H9 (cell line): ENCODE results near the gene CEP44. TPM values are rescaled to one million over a fixed set of nuclear protein-coding genes. Genes with fewer than 3 reads are reported as not detected.
A peak's percentile ranks its signal among the peaks of the same experiment; 100 is the strongest.

ENCODE experiments used
- DNase-seq: peaks from one replicate; pipeline ENCODE4 v3.0.0-alpha.2; 2017
- H2AFZ ChIP-seq: one replicate; pipeline ENCODE4 v1.6.1; 2013; ENCODE audit warnings: mild to moderate bottlenecking, low read length, control low read depth, moderate library complexity
- H2AK5ac ChIP-seq: 2 replicates; pipeline ENCODE4 v1.6.1; 2013; ENCODE audit warnings: low read length, control low read depth, mixed read lengths; ENCODE audit not compliant: insufficient read length
- H2BK120ac ChIP-seq: one replicate; pipeline ENCODE4 v1.6.1; 2013; ENCODE audit warnings: low read depth, mild to moderate bottlenecking, low read length, control low read depth, inconsistent platforms; ENCODE audit not compliant: poor library complexity, severe bottlenecking
- H2BK12ac ChIP-seq: 2 replicates; pipeline ENCODE4 v1.6.1; 2013; ENCODE audit warnings: low read length, control low read depth, mixed read lengths, low read depth; ENCODE audit not compliant: insufficient read length
- H2BK15ac ChIP-seq: 2 replicates; pipeline ENCODE4 v1.6.1; 2013; ENCODE audit warnings: low read depth, low read length, control low read depth
- H2BK20ac ChIP-seq: one replicate; pipeline ENCODE4 v1.6.1; 2013; ENCODE audit warnings: low read depth, mild to moderate bottlenecking, low read length, control low read depth, inconsistent platforms; ENCODE audit not compliant: poor library complexity, severe bottlenecking
- H2BK5ac ChIP-seq: 2 replicates; pipeline ENCODE4 v1.6.1; 2013; ENCODE audit warnings: low read length, control low read depth, mixed read lengths; ENCODE audit not compliant: insufficient read length
- H3K14ac ChIP-seq: 2 replicates; pipeline ENCODE4 v1.6.1; 2013; ENCODE audit warnings: low read length, control low read depth; ENCODE audit not compliant: insufficient read depth
- H3K18ac ChIP-seq: 2 replicates; pipeline ENCODE4 v1.6.1; 2013; ENCODE audit warnings: low read depth, mild to moderate bottlenecking, mixed read lengths, low read length, control low read depth; ENCODE audit not compliant: insufficient read length
- H3K23ac ChIP-seq: 2 replicates; pipeline ENCODE4 v1.6.1; 2013; ENCODE audit warnings: low read length, control low read depth, mixed read lengths, low read depth; ENCODE audit not compliant: insufficient read length
- H3K23me2 ChIP-seq: 2 replicates; pipeline ENCODE4 v1.6.1; 2013; ENCODE audit warnings: low read depth, mild to moderate bottlenecking, mixed read lengths, low read length, control low read depth; ENCODE audit not compliant: insufficient read length, poor library complexity, severe bottlenecking
- H3K27ac ChIP-seq: 2 replicates; pipeline ENCODE4 v1.5.1; 2013; ENCODE audit warnings: low read length, control low read depth, mixed read lengths, low read depth; ENCODE audit not compliant: insufficient read length
- H3K27me3 ChIP-seq: 2 replicates; pipeline ENCODE4 v1.6.1; 2013; ENCODE audit warnings: low read length, control low read depth, inconsistent platforms; ENCODE audit not compliant: insufficient read depth
- H3K4ac ChIP-seq: 2 replicates; pipeline ENCODE4 v1.6.1; 2013; ENCODE audit warnings: low read depth, mild to moderate bottlenecking, control low read depth, inconsistent platforms, low read length, moderate library complexity
- H3K4me1 ChIP-seq: 2 replicates; pipeline ENCODE4 v1.6.1; 2013; ENCODE audit warnings: low read length, control low read depth, inconsistent platforms; ENCODE audit not compliant: insufficient read depth
- H3K4me2 ChIP-seq: 2 replicates; pipeline ENCODE4 v1.6.1; 2013; ENCODE audit warnings: low read length, control low read depth, mixed read lengths; ENCODE audit not compliant: insufficient read length, insufficient read depth
- H3K56ac ChIP-seq: 2 replicates; pipeline ENCODE4 v1.6.1; 2013; ENCODE audit warnings: low read depth, mild to moderate bottlenecking, mixed read lengths, low read length, control low read depth; ENCODE audit not compliant: insufficient read length
- H3K79me1 ChIP-seq: 2 replicates; pipeline ENCODE4 v1.6.1; 2013; ENCODE audit warnings: low read depth, mild to moderate bottlenecking, moderate library complexity, low read length, control low read depth, inconsistent platforms; ENCODE audit not compliant: insufficient read depth, poor library complexity, severe bottlenecking
- H3K79me2 ChIP-seq: 2 replicates; pipeline ENCODE4 v1.6.1; 2013; ENCODE audit warnings: low read length, control low read depth, inconsistent platforms; ENCODE audit not compliant: insufficient read depth
- H3K9ac ChIP-seq: 2 replicates; pipeline ENCODE4 v1.6.1; 2013; ENCODE audit warnings: low read length, control low read depth, mixed read lengths; ENCODE audit not compliant: insufficient read length; ENCODE audit errors: extremely low read depth
- H3K9me3 ChIP-seq: one replicate; pipeline ENCODE4 v1.6.1; 2013; ENCODE audit warnings: low read depth, low read length, inconsistent platforms; ENCODE audit not compliant: control insufficient read depth
- H3T11ph ChIP-seq: one replicate; pipeline ENCODE4 v1.6.1; 2013; ENCODE audit warnings: mild to moderate bottlenecking, low read length, control low read depth, inconsistent platforms
- H4K20me1 ChIP-seq: one replicate; pipeline ENCODE4 v1.6.1; 2013; ENCODE audit not compliant: control insufficient read depth, insufficient read length, insufficient read depth
- H4K5ac ChIP-seq: 2 replicates; pipeline ENCODE4 v1.6.1; 2013; ENCODE audit warnings: low read depth, mild to moderate bottlenecking, mixed read lengths, low read length, control low read depth; ENCODE audit not compliant: insufficient read length
- H4K8ac ChIP-seq: replicated peaks from 2 replicates; pipeline ENCODE4 v1.6.1; 2013; ENCODE audit warnings: low read length, control low read depth, mixed read lengths, low read depth; ENCODE audit not compliant: insufficient read length
- H4K91ac ChIP-seq: 2 replicates; pipeline ENCODE4 v1.6.1; 2013; ENCODE audit warnings: low read depth, mild to moderate bottlenecking, moderate library complexity, mixed read lengths, low read length, control low read depth; ENCODE audit not compliant: insufficient read length
- H3K27ac Mint-ChIP-seq, 3 experiments: 2 replicates in 2 of 3; 3 replicates in 1 of 3; pipeline ENCODE4 v1.8.0; 2020 to 2021; ENCODE audit warnings: mixed read lengths in 3 of 3, mild to moderate bottlenecking in 1 of 3, moderate library complexity in 1 of 3
- H3K27me3 Mint-ChIP-seq: 2 replicates; pipeline ENCODE4 v1.8.0; 2021; ENCODE audit warnings: low read depth, mild to moderate bottlenecking, moderate library complexity, mixed read lengths
- H3K36me3 Mint-ChIP-seq, 3 experiments: 2 replicates in 2 of 3; 3 replicates in 1 of 3; pipeline ENCODE4 v1.8.0; 2020 to 2021; ENCODE audit warnings: low read depth in 3 of 3, mixed read lengths in 3 of 3; ENCODE audit not compliant: insufficient read depth in 1 of 3
- H3K4me1 Mint-ChIP-seq, 2 experiments: 2 replicates each; pipeline ENCODE4 v1.8.0; 2020; ENCODE audit warnings: mixed read lengths in 2 of 2
- H3K4me3 Mint-ChIP-seq, 2 experiments: 2 replicates in 1 of 2; 3 replicates in 1 of 2; pipeline ENCODE4 v1.8.0; 2020 to 2021; ENCODE audit warnings: mild to moderate bottlenecking in 2 of 2, mixed read lengths in 2 of 2, moderate library complexity in 1 of 2
- H3K9me3 Mint-ChIP-seq, 2 experiments: 2 replicates in 1 of 2; 3 replicates in 1 of 2; pipeline ENCODE4 v1.8.0; 2020; ENCODE audit warnings: mild to moderate bottlenecking in 2 of 2, mixed read lengths in 2 of 2, moderate library complexity in 1 of 2
- WGBS: extraction: QIAGEN DNeasy Blood & Tissue Kit; methylation state at CpG from one replicate; pipeline ENCODE4 v1.1.7; 2013; ENCODE audit warnings: missing lambda C conversion rate, low lambda C conversion rate, mixed read lengths; ENCODE audit not compliant: insufficient read length; ENCODE audit errors: extremely low coverage; 5-methylcytosine and 5-hydroxymethylcytosine counted together
- total RNA-seq: library from RNA; stranded (reverse); gene quantifications from 2 replicates; pipeline ENCODE4 v1.2.1, GENCODE V29; 2021
- TF ChIP-seq, protein P1 (sequence below): fragments of 200-600 bp; sonication (generic); conservative IDR thresholded peaks from 3 replicates; pipeline ENCODE4 v1.8.0; 2021; ENCODE audit warnings: antibody characterized with exemption, mild to moderate bottlenecking

CEP44 gene
- total RNA-seq, 1 experiment from 2014 or later, result 16.5 TPM

DNA sequence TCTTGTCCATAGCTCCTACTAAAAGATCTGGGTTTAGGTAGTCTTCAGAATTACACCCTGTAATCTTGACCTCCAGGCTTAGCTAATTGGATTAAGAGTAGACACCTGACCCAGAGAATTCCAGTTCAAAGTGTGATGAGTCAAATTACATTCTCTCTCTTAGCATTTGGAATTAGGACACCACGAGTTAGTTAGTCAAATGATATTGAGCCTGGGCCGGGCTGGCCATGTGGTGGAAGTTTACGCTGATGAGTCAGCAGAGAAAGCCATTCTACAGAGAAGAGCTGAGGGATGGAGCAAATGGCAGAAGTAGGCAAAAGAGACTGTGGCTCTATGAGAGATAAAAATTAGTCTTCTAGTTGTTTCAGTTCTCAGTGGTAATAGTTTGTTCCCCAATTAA is 31.1 kb downstream of the CEP44 start:
- H2BK20ac ChIP-seq, result no peak overlapping the region
- H2BK120ac ChIP-seq, result no peak overlapping the region
- peaks cover 6 to 8% of the 10 kb centered on the region in 2 experiments for H3K4me1 Mint-ChIP-seq
- no peak overlapping the region for H3K27ac ChIP-seq
- no peaks in the 10 kb centered on the region for H3K79me1 ChIP-seq
- H3K4ac ChIP-seq, result no peak overlapping the region
- H3K9ac ChIP-seq, result no peak overlapping the region
- no peak overlapping the region for H4K8ac ChIP-seq
- no peak overlapping the region for H3K14ac ChIP-seq
- no peak overlapping the region for H3K4me2 ChIP-seq
- no peaks in the 10 kb centered on the region for H3K79me2 ChIP-seq
- H3T11ph ChIP-seq, result no peak overlapping the region
- no peak overlapping the region for H2BK12ac ChIP-seq
- H3K9me3 Mint-ChIP-seq, result no peaks in the 10 kb centered on the region
- WGBS, result no CpG with 5 or more reads among the region's 3 CpGs
- H4K91ac ChIP-seq, result no peak overlapping the region
- peak; percentile 44 for DNase-seq
- no peak overlapping the region for H2AFZ ChIP-seq
- H2BK5ac ChIP-seq, result no peak overlapping the region
- H3K36me3 Mint-ChIP-seq, result peaks cover 0 to 7% (median 6%) of the 10 kb centered on the region in 3 experiments; a peak in 3 of 7 replicates
- H4K20me1 ChIP-seq, result no peaks in the 10 kb centered on the region
- H3K9me3 ChIP-seq, result no peaks in the 10 kb centered on the region
- no peak overlapping the region for H3K18ac ChIP-seq
- TF ChIP-seq, protein P1, sequence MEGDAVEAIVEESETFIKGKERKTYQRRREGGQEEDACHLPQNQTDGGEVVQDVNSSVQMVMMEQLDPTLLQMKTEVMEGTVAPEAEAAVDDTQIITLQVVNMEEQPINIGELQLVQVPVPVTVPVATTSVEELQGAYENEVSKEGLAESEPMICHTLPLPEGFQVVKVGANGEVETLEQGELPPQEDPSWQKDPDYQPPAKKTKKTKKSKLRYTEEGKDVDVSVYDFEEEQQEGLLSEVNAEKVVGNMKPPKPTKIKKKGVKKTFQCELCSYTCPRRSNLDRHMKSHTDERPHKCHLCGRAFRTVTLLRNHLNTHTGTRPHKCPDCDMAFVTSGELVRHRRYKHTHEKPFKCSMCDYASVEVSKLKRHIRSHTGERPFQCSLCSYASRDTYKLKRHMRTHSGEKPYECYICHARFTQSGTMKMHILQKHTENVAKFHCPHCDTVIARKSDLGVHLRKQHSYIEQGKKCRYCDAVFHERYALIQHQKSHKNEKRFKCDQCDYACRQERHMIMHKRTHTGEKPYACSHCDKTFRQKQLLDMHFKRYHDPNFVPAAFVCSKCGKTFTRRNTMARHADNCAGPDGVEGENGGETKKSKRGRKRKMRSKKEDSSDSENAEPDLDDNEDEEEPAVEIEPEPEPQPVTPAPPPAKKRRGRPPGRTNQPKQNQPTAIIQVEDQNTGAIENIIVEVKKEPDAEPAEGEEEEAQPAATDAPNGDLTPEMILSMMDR, result no peak
- H3K23me2 ChIP-seq, result no peaks in the 10 kb centered on the region
- H3K27me3 ChIP-seq, result no peaks in the 10 kb centered on the region
- no peak overlapping the region for H2BK15ac ChIP-seq
- no peaks in the 10 kb centered on the region for H3K27me3 Mint-ChIP-seq
- H2AK5ac ChIP-seq, result no peak overlapping the region
- no peak overlapping the region for H3K4me3 Mint-ChIP-seq
- no peaks in the 10 kb centered on the region for H3K4me1 ChIP-seq
- no peak overlapping the region for H3K56ac ChIP-seq
- no peak overlapping the region for H4K5ac ChIP-seq
- H3K27ac Mint-ChIP-seq, result peak overlapping the region; percentile 54 to 63 (median 56); a peak in 4 of 7 replicates
- no peak overlapping the region for H3K23ac ChIP-seq
